Caco-2 (cell line): ENCODE results near the gene FBXL4. TPM values are rescaled to one million over a fixed set of nuclear protein-coding genes. Genes with fewer than 3 reads are reported as not detected.

Experiments used
- BruUV-seq: library from RNA; stranded (reverse); fragments of 400-500 nt; replicated peaks from 2 replicates; lab custom pipeline; 2021; lab: Mats Ljungman, UMichigan
- CTCF ChIA-PET: fragments of 300-600 bp; sonication (Branson Sonifier 250); formaldehyde crosslinking; loops from one replicate; lab custom pipeline; 2022; ENCODE audit warnings: antibody characterized with exemption; lab: Charles Lee
- POLR2A ChIA-PET: fragments of 300-600 bp; sonication (Branson Sonifier 250); formaldehyde crosslinking; loops from one replicate; lab custom pipeline; 2022; ENCODE audit warnings: antibody characterized with exemption; lab: Charles Lee
- DNase-seq, 2 experiments: peaks; one replicate each; pipeline versions ENCODE4 v3.0.0 to v3.0.0-alpha.2; 2020 to 2022
- H3K27me3 ChIP-seq: replicated peaks from 2 replicates; pipeline ENCODE4 v1.6.0; 2011; ENCODE audit warnings: low read length; ENCODE audit not compliant: control insufficient read depth, insufficient read depth
- H3K36me3 ChIP-seq: 2 replicates; pipeline ENCODE4 v1.5.1; 2011; ENCODE audit warnings: low read length; ENCODE audit not compliant: control insufficient read depth, insufficient read depth
- H3K4me1 ChIP-seq: fragments of 250-450 bp; sonication (Bioruptor Pico); 2 replicates; pipeline ENCODE4 v1.5.1; 2020; ENCODE audit warnings: mild to moderate bottlenecking
- H3K4me3 ChIP-seq: 2 replicates; pipeline ENCODE4 v1.5.1; 2011; ENCODE audit warnings: low read depth, mild to moderate bottlenecking, control low read depth, low read length
- H3K9me3 ChIP-seq: fragments of 250-450 bp; sonication (Bioruptor Pico); 2 replicates; pipeline ENCODE4 v1.5.1; 2020; ENCODE audit warnings: mild to moderate bottlenecking, moderate library complexity
- H3K27ac Mint-ChIP-seq: one replicate; pipeline ENCODE4 v1.8.0; 2022; ENCODE audit warnings: mixed read lengths; ENCODE audit not compliant: unreplicated experiment
- H3K27me3 Mint-ChIP-seq: one replicate; pipeline ENCODE4 v1.8.0; 2022; ENCODE audit warnings: mixed read lengths; ENCODE audit not compliant: insufficient read depth, unreplicated experiment
- H3K36me3 Mint-ChIP-seq: one replicate; pipeline ENCODE4 v1.8.0; 2022; ENCODE audit warnings: mild to moderate bottlenecking, mixed read lengths; ENCODE audit not compliant: insufficient read depth, unreplicated experiment
- H3K4me1 Mint-ChIP-seq: one replicate; pipeline ENCODE4 v1.8.0; 2022; ENCODE audit warnings: low read depth, mixed read lengths; ENCODE audit not compliant: unreplicated experiment
- H3K4me3 Mint-ChIP-seq: one replicate; pipeline ENCODE4 v1.8.0; 2022; ENCODE audit warnings: mild to moderate bottlenecking, moderate library complexity, mixed read lengths; ENCODE audit not compliant: unreplicated experiment
- H3K9me3 Mint-ChIP-seq: one replicate; pipeline ENCODE4 v1.8.0; 2022; ENCODE audit warnings: mixed read lengths; ENCODE audit not compliant: unreplicated experiment
- CTCF ChIP-seq, 2 experiments: fragments of 200-600 bp in 1 of 2; IDR thresholded peaks; 1 replicate in 1 of 2; 2 replicates in 1 of 2; pipeline versions ENCODE4 v1.5.1 to v1.8.0; 2011 to 2022; ENCODE audit warnings: antibody characterized with exemption in 1 of 2, control low read depth in 1 of 2, inconsistent platforms in 1 of 2, low read depth in 1 of 2, low read length in 1 of 2, mild to moderate bottlenecking in 1 of 2, moderate library complexity in 1 of 2; ENCODE audit not compliant: insufficient read depth in 1 of 2, severe bottlenecking in 1 of 2, unreplicated experiment in 1 of 2
- intact Hi-C: fragments of 100-400 bp; cut with micrococcal nuclease; formaldehyde crosslinking; loops from one replicate; pipeline ENCODE4 v1.10.0; 2022; ENCODE audit not compliant: unreplicated experiment
- total RNA-seq: library from RNA; stranded (reverse); gene quantifications from 2 replicates; pipeline ENCODE4 v1.2.3, GENCODE V29; 2022

Gene FBXL4
- total RNA-seq, 1 experiment from 2014 or later = 5.9 TPM

- CTCF ChIA-PET = no interaction called here
- Histone ChIP-seq H3K4me3 (no peak overlapping the region), H3K4me1 (no peaks in the 10 kb centered on the region), H3K9me3 (no peaks in the 10 kb centered on the region), H3K27me3 (peaks cover 4% of the 10 kb centered on the region), H3K36me3 (no peaks in the 10 kb centered on the region)
- H3K9me3 Mint-ChIP-seq = no peaks in the 10 kb centered on the region
- H3K27me3 Mint-ChIP-seq = peaks cover 42% of the 10 kb centered on the region
- no TSS peak for BruUV-seq
- H3K4me3 Mint-ChIP-seq = no peak overlapping the region
- H3K27ac Mint-ChIP-seq = no peak overlapping the region
- DNase-seq = no peak
- POLR2A ChIA-PET = no interaction called here
- intact Hi-C loops = no loop called here
- no peaks in the 10 kb centered on the region for H3K4me1 Mint-ChIP-seq
- H3K36me3 Mint-ChIP-seq = no peaks in the 10 kb centered on the region
- TF ChIP-seq CTCF (IDR thresholded peaks at IDR 0.05; ENCODE audit: insufficient read depth in 1 of 2, low read depth in 1 of 2, low read length in 1 of 2, severe bottlenecking in 1 of 2, unreplicated experiment in 1 of 2) = no peak
Measured at GRCh38 chr6:98825600-98826230, 122.0 kb downstream of the FBXL4 start.

- DNase-seq = no peak
- Mint-ChIP-seq H3K4me3 (peak overlapping the region; percentile 18), H3K27ac (no peak overlapping the region), H3K9me3 (no peaks in the 10 kb centered on the region), H3K4me1 (no peaks in the 10 kb centered on the region), H3K36me3 (no peaks in the 10 kb centered on the region), H3K27me3 (peaks cover 39% of the 10 kb centered on the region)
- BruUV-seq = no TSS peak
- Histone ChIP-seq H3K27me3 (peaks cover 2% of the 10 kb centered on the region; the same call in 1 of the 2 replicates), H3K36me3 (no peaks in the 10 kb centered on the region), H3K4me1 (no peaks in the 10 kb centered on the region), H3K9me3 (no peaks in the 10 kb centered on the region), H3K4me3 (no peak overlapping the region)
- no peak for TF ChIP-seq CTCF (IDR thresholded peaks at IDR 0.05; ENCODE audit: insufficient read depth in 1 of 2, low read depth in 1 of 2, low read length in 1 of 2, severe bottlenecking in 1 of 2, unreplicated experiment in 1 of 2)
- ChIA-PET POLR2A (no interaction called here), CTCF (no interaction called here)
- intact Hi-C loops = no loop called here
Measured at GRCh38 chr6:98824902-98825599, 122.7 kb downstream of the FBXL4 start.

- Histone ChIP-seq H3K4me3 (no peak overlapping the region), H3K4me1 (no peaks in the 10 kb centered on the region), H3K27me3 (peaks cover 2% of the 10 kb centered on the region; the same call in 1 of the 2 replicates), H3K9me3 (no peaks in the 10 kb centered on the region), H3K36me3 (no peaks in the 10 kb centered on the region)
- Mint-ChIP-seq H3K9me3 (no peaks in the 10 kb centered on the region), H3K4me3 (no peak overlapping the region), H3K4me1 (no peaks in the 10 kb centered on the region), H3K36me3 (no peaks in the 10 kb centered on the region), H3K27ac (no peak overlapping the region), H3K27me3 (peaks cover 35% of the 10 kb centered on the region)
- no peak for TF ChIP-seq CTCF (IDR thresholded peaks at IDR 0.05; ENCODE audit: insufficient read depth in 1 of 2, low read depth in 1 of 2, low read length in 1 of 2, severe bottlenecking in 1 of 2, unreplicated experiment in 1 of 2)
- CTCF ChIA-PET = no interaction called here
- BruUV-seq = no TSS peak
- POLR2A ChIA-PET = no interaction called here
- DNase-seq = no peak
- intact Hi-C loops = no loop called here
Measured at GRCh38 chr6:98824162-98824901, 123.4 kb downstream of the FBXL4 start.
